ENCODE measurements around the gene ANO3. TPM values are rescaled to one million over a fixed set of nuclear protein-coding genes. Genes with fewer than 3 reads are reported as not detected.

ANO3 gene
- total and polyA plus RNA-seq, 2 experiments from 2014 or later: 0.10 to 0.32 TPM

DNA sequence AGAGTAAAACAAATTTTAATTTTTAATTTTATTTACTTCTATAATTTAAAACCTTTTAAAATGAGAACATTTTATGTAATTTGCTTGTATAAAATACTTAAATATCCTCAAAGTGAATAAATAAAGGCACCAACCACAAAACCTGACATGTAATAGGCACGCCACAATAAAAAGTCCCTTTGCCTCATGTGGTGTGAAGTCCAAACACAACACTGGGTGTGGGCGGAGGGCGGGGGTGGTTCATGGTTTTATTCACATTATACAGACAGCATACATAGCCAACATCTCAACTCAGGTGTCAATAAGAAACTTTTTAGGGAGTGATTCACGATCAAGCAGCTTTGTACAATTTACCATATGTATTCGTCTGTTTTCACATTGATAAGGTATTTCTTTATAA, 107.9 kb downstream of the ANO3 start:
- H3F3A ChIP-seq (ENCODE audit: insufficient read depth): peaks cover 12% of the 10 kb centered on the region; the same call in 1 of the 2 replicates
- 82 to 95% methylated on average over 5 of the region's 5 CpGs for WGBS, 2 experiments (ENCODE audit: low coverage in 1 of 2, low lambda C conversion rate in 2 of 2, missing lambda C conversion rate in 2 of 2)
- peaks cover 8% of the 10 kb centered on the region; the same call in 1 of the 2 replicates for H3K4me1 ChIP-seq (ENCODE audit: insufficient read depth)
- TF ChIP-seq EZH2 (IDR thresholded peaks at IDR 0.05; ENCODE audit: insufficient read depth, poor library complexity, severe bottlenecking) (no peak), EZH2phosphoT487 (IDR thresholded peaks at IDR 0.05; ENCODE audit: insufficient read depth, low read depth) (no peak)
- peaks cover 5% of the 10 kb centered on the region; the same call in 1 of the 2 replicates for H3K27me3 ChIP-seq (replicated peaks; ENCODE audit: insufficient read depth)
- no peak for DNase-seq
- no peaks in the 10 kb centered on the region for H4K20me1 ChIP-seq (ENCODE audit: insufficient read depth)
- no peaks in the 10 kb centered on the region for H3K9me2 ChIP-seq (ENCODE audit: insufficient read depth)
- H2AFZ ChIP-seq: no peak overlapping the region
- H3K9me3 ChIP-seq (ENCODE audit: low read depth): no peaks in the 10 kb centered on the region
- H3K9ac ChIP-seq: no peak overlapping the region
- H3K36me3 ChIP-seq (ENCODE audit: low read depth): no peaks in the 10 kb centered on the region
- H3K4me2 ChIP-seq (ENCODE audit: unreplicated experiment): no peak overlapping the region
- H3K27ac ChIP-seq: no peak overlapping the region
- in situ Hi-C loops (cut with MboI): no loop called here
- H3K79me2 ChIP-seq (ENCODE audit: insufficient read depth): no peaks in the 10 kb centered on the region
- H3K4me3 ChIP-seq: no peak overlapping the region

DNA sequence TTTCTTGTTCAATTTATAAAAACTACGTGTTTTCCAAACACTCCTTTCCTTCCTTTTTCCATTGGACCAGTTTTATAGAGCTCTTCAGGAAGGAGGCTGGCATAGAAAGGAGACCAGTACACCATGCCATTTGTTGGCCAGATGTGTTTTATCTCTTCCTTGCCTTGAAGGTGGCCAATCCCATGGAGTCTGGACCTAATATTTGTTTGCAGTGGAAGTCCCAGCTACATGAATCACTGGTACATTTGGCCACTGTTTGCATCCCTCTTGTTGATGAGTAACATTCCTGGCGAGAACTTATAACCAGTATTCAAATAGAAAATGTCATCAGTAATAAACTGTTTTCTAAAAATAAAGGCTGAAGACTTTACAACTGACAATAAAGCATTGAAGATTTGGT, 110.2 kb downstream of the ANO3 start:
- peaks cover 12% of the 10 kb centered on the region; the same call in 1 of the 2 replicates for H3F3A ChIP-seq (ENCODE audit: insufficient read depth)
- WGBS, 2 experiments (ENCODE audit: low coverage in 1 of 2, low lambda C conversion rate in 2 of 2, missing lambda C conversion rate in 2 of 2): 3 to 7% methylated on average over 2 of the region's 2 CpGs
- H3K4me1 ChIP-seq (ENCODE audit: insufficient read depth): peaks cover 8% of the 10 kb centered on the region; the same call in 1 of the 2 replicates
- peaks cover 5% of the 10 kb centered on the region; the same call in 1 of the 2 replicates for H3K27me3 ChIP-seq (replicated peaks; ENCODE audit: insufficient read depth)
- H3K9me2 ChIP-seq (ENCODE audit: insufficient read depth): no peaks in the 10 kb centered on the region
- H2AFZ ChIP-seq: no peak overlapping the region
- no peaks in the 10 kb centered on the region for H4K20me1 ChIP-seq (ENCODE audit: insufficient read depth)
- TF ChIP-seq EZH2phosphoT487 (IDR thresholded peaks at IDR 0.05; ENCODE audit: insufficient read depth, low read depth) (no peak), EZH2 (IDR thresholded peaks at IDR 0.05; ENCODE audit: insufficient read depth, poor library complexity, severe bottlenecking) (no peak)
- H3K36me3 ChIP-seq (ENCODE audit: low read depth): no peaks in the 10 kb centered on the region
- no peaks in the 10 kb centered on the region for H3K9me3 ChIP-seq (ENCODE audit: low read depth)
- peak overlapping the region; percentile 6 for H3K4me2 ChIP-seq (ENCODE audit: unreplicated experiment)
- peak; percentile 90 for DNase-seq
- no peak overlapping the region for H3K27ac ChIP-seq
- in situ Hi-C loops (cut with MboI): no loop called here
- H3K9ac ChIP-seq: no peak overlapping the region
- no peaks in the 10 kb centered on the region for H3K79me2 ChIP-seq (ENCODE audit: insufficient read depth)
- no peak overlapping the region for H3K4me3 ChIP-seq

DNA sequence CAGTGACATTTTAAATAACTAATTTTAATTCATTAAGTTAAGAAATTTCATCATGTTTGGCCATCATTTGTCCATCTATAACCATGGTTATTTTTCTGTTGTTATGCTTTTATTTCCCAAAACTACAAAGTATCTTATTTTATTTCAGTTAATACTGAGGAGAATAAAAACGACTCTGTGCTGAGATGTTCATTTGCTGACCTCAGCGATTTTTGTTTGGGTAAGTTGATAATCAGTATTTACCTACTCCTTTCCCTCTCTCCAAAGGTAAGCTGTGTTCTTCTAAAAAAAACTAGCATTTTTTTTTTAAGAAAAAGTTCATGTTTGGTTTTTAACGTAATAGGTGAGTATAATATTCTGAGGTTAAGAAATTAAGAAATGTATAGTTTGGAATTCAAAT, 111.7 kb downstream of the ANO3 start:
- no peak overlapping the region for H3K27ac ChIP-seq
- in situ Hi-C loops (cut with MboI): no loop called here
- H3K4me3 ChIP-seq: no peak overlapping the region
- H2AFZ ChIP-seq: no peak overlapping the region
- H3K4me2 ChIP-seq (ENCODE audit: unreplicated experiment): no peak overlapping the region
- TF ChIP-seq EZH2 (IDR thresholded peaks at IDR 0.05; ENCODE audit: insufficient read depth, poor library complexity, severe bottlenecking) (no peak), EZH2phosphoT487 (IDR thresholded peaks at IDR 0.05; ENCODE audit: insufficient read depth, low read depth) (no peak)
- DNase-seq: no peak
- 58 to 61% methylated on average over 3 of the region's 3 CpGs for WGBS, 2 experiments (ENCODE audit: low coverage in 1 of 2, low lambda C conversion rate in 2 of 2, missing lambda C conversion rate in 2 of 2)
- no peaks in the 10 kb centered on the region for H4K20me1 ChIP-seq (ENCODE audit: insufficient read depth)
- no peaks in the 10 kb centered on the region for H3K36me3 ChIP-seq (ENCODE audit: low read depth)
- H3K27me3 ChIP-seq (replicated peaks; ENCODE audit: insufficient read depth): no peaks in the 10 kb centered on the region
- H3K4me1 ChIP-seq (ENCODE audit: insufficient read depth): peaks cover 8% of the 10 kb centered on the region; the same call in 1 of the 2 replicates
- H3F3A ChIP-seq (ENCODE audit: insufficient read depth): peaks cover 12% of the 10 kb centered on the region; the same call in 1 of the 2 replicates
- no peaks in the 10 kb centered on the region for H3K9me3 ChIP-seq (ENCODE audit: low read depth)
- H3K9ac ChIP-seq: no peak overlapping the region
- no peaks in the 10 kb centered on the region for H3K79me2 ChIP-seq (ENCODE audit: insufficient read depth)
- no peaks in the 10 kb centered on the region for H3K9me2 ChIP-seq (ENCODE audit: insufficient read depth)

DNA sequence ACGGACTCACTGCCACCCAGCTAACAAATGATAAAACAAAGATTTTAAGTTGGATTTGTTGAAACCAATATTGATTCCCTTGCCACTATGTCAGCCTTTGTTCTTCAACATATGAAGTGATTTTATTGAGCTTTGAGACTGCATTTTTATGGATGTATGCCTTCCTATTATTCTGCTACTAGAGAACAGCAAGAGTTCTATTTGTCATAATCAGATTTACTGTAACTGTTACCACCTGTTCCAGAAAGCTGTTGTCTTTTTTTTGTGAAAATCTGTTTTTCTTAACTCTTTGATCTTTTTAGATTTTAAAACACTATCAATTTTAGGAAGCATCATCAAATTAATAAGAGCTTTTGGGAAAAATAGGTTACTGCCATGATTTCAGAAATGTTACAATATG, 125.7 kb downstream of the ANO3 start:
- Histone ChIP-seq H3K4me1 (ENCODE audit: insufficient read depth) (no peaks in the 10 kb centered on the region), H3F3A (ENCODE audit: insufficient read depth) (no peaks in the 10 kb centered on the region), H3K27ac (no peak overlapping the region), H3K9me3 (ENCODE audit: low read depth) (no peaks in the 10 kb centered on the region), H3K9ac (no peak overlapping the region), H3K36me3 (ENCODE audit: low read depth) (no peaks in the 10 kb centered on the region), H3K27me3 (replicated peaks; ENCODE audit: insufficient read depth) (no peaks in the 10 kb centered on the region), H2AFZ (no peak overlapping the region), H4K20me1 (ENCODE audit: insufficient read depth) (no peaks in the 10 kb centered on the region), H3K79me2 (ENCODE audit: insufficient read depth) (no peaks in the 10 kb centered on the region), H3K9me2 (ENCODE audit: insufficient read depth) (no peaks in the 10 kb centered on the region), H3K4me2 (ENCODE audit: unreplicated experiment) (no peak overlapping the region), H3K4me3 (no peak overlapping the region)
- in situ Hi-C loops (cut with MboI): no loop called here
- TF ChIP-seq EZH2 (IDR thresholded peaks at IDR 0.05; ENCODE audit: insufficient read depth, poor library complexity, severe bottlenecking) (no peak), EZH2phosphoT487 (IDR thresholded peaks at IDR 0.05; ENCODE audit: insufficient read depth, low read depth) (no peak)
- 53 to 55% methylated on average over 1 of the region's 1 CpG for WGBS, 2 experiments (ENCODE audit: low coverage in 1 of 2, low lambda C conversion rate in 2 of 2, missing lambda C conversion rate in 2 of 2)
- DNase-seq: no peak

DNA sequence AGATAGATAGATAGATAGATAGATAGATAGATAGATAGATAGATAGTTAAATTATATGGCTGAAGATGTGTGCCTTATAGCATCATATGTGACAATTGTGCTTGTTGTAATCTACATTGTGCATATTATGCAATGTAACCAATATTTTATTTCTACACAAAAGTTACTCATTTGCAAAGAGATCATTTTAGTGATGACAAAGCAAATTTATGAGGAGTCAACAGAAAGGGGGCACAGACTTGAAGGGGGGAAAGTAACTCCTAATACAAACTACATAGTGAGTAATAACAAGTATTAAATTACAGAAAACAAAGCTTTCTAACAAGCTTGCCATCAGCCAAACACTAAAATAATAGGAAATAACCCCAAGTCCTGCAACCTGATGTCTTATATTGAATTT, 133.3 kb downstream of the ANO3 start:
- no peak for DNase-seq
- Histone ChIP-seq H4K20me1 (ENCODE audit: insufficient read depth) (no peaks in the 10 kb centered on the region), H3K79me2 (ENCODE audit: insufficient read depth) (no peaks in the 10 kb centered on the region), H2AFZ (no peak overlapping the region), H3K9ac (no peak overlapping the region), H3K27me3 (replicated peaks; ENCODE audit: insufficient read depth) (no peaks in the 10 kb centered on the region), H3F3A (ENCODE audit: insufficient read depth) (no peaks in the 10 kb centered on the region), H3K4me3 (no peak overlapping the region), H3K27ac (no peak overlapping the region), H3K4me2 (ENCODE audit: unreplicated experiment) (no peak overlapping the region), H3K9me3 (ENCODE audit: low read depth) (no peaks in the 10 kb centered on the region), H3K36me3 (ENCODE audit: low read depth) (no peaks in the 10 kb centered on the region), H3K9me2 (ENCODE audit: insufficient read depth) (no peaks in the 10 kb centered on the region), H3K4me1 (ENCODE audit: insufficient read depth) (no peaks in the 10 kb centered on the region)
- in situ Hi-C loops (cut with MboI): no loop called here
- no peak for TF ChIP-seq EZH2phosphoT487 (IDR thresholded peaks at IDR 0.05; ENCODE audit: insufficient read depth, low read depth)
- TF ChIP-seq EZH2 (IDR thresholded peaks at IDR 0.05; ENCODE audit: insufficient read depth, poor library complexity, severe bottlenecking): no peak

Measured in GM23248 (cell line).